Measurements from ENCODE around the gene EPAS1.

The EPAS1 gene

GRCh38 chr2:46339676-46340459 is 42.7 kb downstream of the EPAS1 start:
- DNase-seq: peak; percentile 95 to 98
- TF ChIP-seq GATA1 (IDR thresholded peaks at IDR 0.05; ENCODE audit: low read depth, low read length) (peak; percentile 91), POLR2A (IDR thresholded peaks at IDR 0.05; ENCODE audit: low read length) (no peak)

- TF ChIP-seq POLR2A (IDR thresholded peaks at IDR 0.05; ENCODE audit: low read length) (no peak), GATA1 (IDR thresholded peaks at IDR 0.05; ENCODE audit: low read depth, low read length) (no peak)
- DNase-seq: peak; percentile 76 to 90
Measured at GRCh38 chr2:46340740-46341420, 43.7 kb downstream of the EPAS1 start.

DNA sequence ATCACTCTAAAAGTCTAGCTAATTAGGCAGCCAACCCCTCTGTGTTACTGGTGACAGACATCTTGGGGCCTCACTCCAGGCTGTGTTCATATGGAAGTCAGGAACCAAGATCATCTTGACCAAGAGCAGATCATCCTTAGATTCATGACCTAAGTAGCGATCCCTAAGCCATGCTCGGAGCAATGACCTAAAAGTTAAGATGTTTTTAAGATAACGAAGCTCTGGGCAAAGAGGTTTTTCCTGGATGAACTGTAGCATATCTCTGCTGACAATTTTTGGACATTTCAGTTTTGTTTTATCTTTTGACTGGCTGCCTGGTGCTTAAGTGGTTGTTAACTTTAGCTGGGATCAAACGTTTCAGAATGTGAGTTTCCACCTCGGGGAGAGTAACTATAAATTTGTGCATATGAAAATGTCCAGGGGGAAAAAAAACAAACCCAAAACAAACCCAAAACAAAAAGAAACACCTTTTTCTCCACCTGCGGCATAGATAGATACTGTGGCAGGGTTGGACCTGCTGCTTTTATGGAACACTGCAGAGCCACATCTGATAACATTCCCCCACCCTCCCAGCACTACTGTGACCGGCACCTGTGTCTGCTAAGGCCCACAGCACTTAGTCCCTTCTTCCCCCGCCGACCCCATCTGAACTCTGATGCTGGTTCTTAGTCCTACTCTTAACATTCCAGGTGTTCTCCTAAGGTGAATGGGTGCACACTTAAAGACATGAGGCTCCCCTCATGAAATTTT is 45.5 kb downstream of the EPAS1 start:
- TF ChIP-seq GATA1 (IDR thresholded peaks at IDR 0.05; ENCODE audit: low read depth, low read length): no peak
- no peak for TF ChIP-seq POLR2A (IDR thresholded peaks at IDR 0.05; ENCODE audit: low read length)
- no peak for DNase-seq

DNA sequence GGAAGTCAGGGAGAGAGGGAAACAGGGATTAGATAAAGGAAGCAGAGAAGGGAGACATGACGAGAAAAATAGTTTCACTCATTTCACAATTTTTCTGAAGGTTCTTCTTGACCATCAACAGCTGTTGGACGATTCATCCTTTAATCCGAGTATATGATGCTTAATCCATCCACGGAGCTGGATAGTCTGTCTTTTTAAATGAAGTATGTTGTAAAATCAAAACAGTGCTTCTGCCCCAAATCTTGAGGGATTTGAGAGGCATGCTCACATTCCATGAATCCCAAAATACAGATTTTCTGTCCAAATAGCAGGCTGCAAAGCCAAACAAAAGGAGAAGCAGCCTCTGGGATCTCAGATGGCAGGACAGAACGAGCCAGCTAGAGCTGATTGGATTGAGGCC is 47.5 kb downstream of the EPAS1 start:
- DNase-seq: no peak
- TF ChIP-seq POLR2A (IDR thresholded peaks at IDR 0.05; ENCODE audit: low read length) (no peak), GATA1 (IDR thresholded peaks at IDR 0.05; ENCODE audit: low read depth, low read length) (no peak)

DNA sequence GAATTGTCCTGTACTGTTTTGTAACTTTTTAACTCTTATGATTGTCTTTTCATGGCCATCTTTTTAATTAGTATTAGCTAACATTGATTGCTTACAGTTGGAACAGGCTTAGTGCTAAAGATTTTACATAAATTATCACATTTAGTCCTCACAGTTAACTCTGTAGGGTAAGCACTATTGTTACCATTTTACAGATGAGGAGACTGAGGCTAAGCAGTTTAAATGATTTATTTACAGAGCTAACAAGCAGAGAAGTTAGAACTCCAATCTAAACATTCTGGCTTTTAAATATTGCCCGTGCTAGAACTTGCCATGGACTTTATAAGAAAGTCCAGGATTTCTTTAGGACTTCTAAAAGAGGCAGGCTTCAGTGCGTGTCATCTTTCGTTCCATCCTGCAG is 48.6 kb downstream of the EPAS1 start:
- TF ChIP-seq GATA1 (IDR thresholded peaks at IDR 0.05; ENCODE audit: low read depth, low read length): no peak
- TF ChIP-seq POLR2A (IDR thresholded peaks at IDR 0.05; ENCODE audit: low read length): no peak
- DNase-seq: no peak

DNA sequence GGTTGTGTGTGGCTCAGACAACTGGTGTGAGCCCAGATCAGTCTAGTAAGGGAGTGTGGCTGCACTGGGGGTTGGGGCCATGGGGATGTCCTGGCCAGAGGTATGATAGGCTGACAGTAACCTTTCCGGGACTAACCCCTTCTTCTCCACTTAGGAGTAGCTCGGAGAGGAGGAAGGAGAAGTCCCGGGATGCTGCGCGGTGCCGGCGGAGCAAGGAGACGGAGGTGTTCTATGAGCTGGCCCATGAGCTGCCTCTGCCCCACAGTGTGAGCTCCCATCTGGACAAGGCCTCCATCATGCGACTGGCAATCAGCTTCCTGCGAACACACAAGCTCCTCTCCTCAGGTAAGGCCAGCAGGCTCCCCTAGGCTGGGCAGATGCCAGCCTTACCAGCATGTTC is 49.5 kb downstream of the EPAS1 start:
- DNase-seq: no peak
- no peak for TF ChIP-seq GATA1 (IDR thresholded peaks at IDR 0.05; ENCODE audit: low read depth, low read length)
- TF ChIP-seq POLR2A (IDR thresholded peaks at IDR 0.05; ENCODE audit: low read length): no peak

DNA sequence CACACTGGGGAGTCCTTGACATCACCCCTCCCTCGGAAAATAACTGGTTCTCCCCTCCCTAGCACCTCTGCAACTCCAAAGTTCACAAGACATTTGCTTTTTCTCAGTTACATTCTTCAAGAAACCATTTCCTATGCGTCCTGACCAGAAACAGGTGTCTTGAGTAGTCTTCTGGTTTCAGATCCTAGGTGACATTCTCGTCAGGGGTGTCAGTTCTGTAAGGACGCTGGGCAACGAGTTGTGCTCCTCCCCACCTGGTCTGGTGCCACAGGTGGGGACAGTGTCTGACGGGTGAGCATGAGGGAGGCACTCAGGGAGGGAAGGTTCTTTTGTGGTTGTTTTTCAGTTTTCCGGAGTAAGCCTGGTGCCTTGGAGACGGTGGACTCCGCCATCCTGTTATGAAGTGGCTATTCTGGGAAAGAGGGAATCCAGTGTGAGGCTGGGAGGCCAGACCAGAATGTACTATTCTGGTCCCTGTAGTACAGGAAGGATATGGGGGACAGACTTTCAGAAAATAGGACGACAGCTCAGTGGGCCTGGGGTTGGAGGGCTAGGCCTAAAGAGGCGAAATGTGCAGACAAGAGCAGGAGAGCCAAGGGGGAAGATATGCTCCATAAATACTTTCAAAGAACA is 50.6 kb downstream of the EPAS1 start:
- no peak for TF ChIP-seq GATA1 (IDR thresholded peaks at IDR 0.05; ENCODE audit: low read depth, low read length)
- TF ChIP-seq POLR2A (IDR thresholded peaks at IDR 0.05; ENCODE audit: low read length): no peak
- no peak for DNase-seq

GRCh38 chr2:46349115-46349547 is 51.9 kb downstream of the EPAS1 start:
- no peak for TF ChIP-seq POLR2A (IDR thresholded peaks at IDR 0.05; ENCODE audit: low read length)
- no peak for TF ChIP-seq GATA1 (IDR thresholded peaks at IDR 0.05; ENCODE audit: low read depth, low read length)
- DNase-seq: no peak

DNA sequence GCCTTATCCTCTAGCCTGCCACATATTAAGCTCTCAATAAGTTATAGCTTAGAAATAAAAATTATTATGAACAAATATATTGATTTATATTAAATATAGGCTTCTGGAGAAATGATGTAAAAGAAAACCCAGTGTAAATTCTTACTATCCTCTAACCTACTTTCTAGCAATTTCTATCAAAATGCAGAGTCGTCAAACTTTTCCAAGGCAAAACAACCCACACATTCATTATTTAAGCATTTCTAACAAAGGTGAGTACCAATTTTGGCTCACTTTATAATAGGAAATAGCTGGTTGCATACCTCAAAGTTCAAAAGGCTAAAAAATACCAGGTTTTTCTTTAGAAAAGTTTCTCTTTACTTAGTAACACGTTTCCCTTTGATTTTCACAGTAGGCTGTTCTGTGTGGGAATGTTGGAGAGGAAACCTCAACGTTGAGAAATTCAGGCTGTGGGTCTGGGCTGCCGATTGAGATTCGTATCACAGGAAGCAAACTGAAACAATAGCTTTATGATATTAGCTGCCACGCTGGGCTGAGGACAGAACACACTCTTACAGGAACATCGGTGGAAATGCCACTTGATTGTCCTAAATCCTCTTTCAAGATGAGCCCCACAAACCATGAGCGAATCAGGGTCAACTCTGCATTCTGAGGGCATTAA is 53.0 kb downstream of the EPAS1 start:
- no peak for DNase-seq
- TF ChIP-seq POLR2A (IDR thresholded peaks at IDR 0.05; ENCODE audit: low read length) (no peak), GATA1 (IDR thresholded peaks at IDR 0.05; ENCODE audit: low read depth, low read length) (no peak)

DNA sequence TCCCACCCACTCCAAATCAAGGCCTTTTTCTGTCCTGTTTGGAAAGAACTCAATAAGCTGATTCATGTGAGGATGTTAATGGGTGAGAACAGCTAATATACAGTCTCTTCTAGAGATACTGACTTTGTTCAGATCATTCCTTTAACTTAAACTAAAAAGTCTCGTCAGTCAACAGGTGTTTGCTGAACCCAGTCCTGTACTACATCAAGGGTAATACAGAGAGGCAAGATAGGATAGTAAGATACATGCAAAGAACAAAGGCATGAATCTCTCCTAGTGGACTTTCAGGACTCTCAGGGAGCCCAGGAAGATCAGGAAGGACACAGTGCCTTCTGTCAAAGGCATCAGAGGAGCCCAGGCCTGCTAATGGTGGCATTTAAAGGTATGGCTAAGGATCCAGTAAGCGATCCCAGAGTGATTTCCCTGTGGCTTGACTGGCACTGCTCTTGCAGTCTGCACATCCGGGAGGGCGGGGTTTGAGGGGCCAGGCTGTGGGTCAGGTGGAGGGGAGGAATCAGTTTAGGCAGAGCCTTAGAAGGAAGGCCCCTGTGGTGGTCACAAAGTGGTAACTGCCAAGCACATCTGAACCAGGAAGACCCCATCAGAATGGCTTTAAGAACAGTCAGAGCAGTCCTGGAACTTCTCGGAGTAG is 54.0 kb downstream of the EPAS1 start:
- TF ChIP-seq GATA1 (IDR thresholded peaks at IDR 0.05; ENCODE audit: low read depth, low read length): no peak
- no peak for TF ChIP-seq POLR2A (IDR thresholded peaks at IDR 0.05; ENCODE audit: low read length)

DNA sequence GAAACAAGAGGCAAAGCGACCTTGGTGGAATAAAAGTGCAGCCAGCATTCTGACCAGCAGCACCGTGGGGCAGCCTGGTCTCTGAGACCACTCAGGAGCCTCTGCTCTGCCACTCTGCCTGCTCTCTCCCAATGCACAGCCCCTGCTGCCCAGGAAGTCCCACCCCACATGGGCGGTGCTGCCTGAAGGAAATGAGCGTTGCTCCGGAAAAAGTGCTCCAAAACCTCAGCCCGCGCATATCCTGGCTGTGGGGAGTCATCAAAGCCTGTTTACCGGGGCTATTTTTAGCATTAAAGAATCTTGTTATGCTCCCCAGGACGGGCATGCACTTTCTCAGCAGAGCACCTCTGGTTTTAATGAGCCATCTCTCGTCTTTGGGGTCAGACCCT is 54.5 kb downstream of the EPAS1 start:
- TF ChIP-seq POLR2A (IDR thresholded peaks at IDR 0.05; ENCODE audit: low read length) (no peak), GATA1 (IDR thresholded peaks at IDR 0.05; ENCODE audit: low read depth, low read length) (no peak)
- DNase-seq: no peak

More for the DNA sequence above, 54.0 kb downstream of the EPAS1 start:
- no peak for DNase-seq

GRCh38 chr2:46352621-46353020 is 55.4 kb downstream of the EPAS1 start:
- DNase-seq: no peak
- TF ChIP-seq POLR2A (IDR thresholded peaks at IDR 0.05; ENCODE audit: low read length) (no peak), GATA1 (IDR thresholded peaks at IDR 0.05; ENCODE audit: low read depth, low read length) (no peak)

DNA sequence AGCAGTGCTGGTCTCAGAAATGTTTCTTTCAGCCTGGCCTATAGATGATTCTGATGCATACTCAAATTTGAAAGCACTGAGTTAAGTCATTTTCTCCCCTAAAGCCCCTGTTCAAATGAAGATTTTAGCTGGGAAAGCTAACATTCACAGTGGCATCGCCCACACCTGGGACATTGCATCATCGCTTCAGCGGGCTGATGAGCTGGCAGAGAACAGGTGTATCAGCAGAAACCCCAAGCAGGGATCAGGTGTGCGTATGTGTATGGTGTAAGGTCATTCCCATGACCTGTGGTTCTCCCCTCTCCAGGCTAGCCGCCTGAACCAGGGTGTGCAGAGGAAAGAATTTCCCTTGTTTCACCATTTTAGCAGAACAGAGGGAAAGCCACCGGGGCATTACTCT is 56.3 kb downstream of the EPAS1 start:
- no peak for TF ChIP-seq POLR2A (IDR thresholded peaks at IDR 0.05; ENCODE audit: low read length)
- TF ChIP-seq GATA1 (IDR thresholded peaks at IDR 0.05; ENCODE audit: low read depth, low read length): no peak
- no peak for DNase-seq

Measured in erythroblast (primary cell).